MM.1S (cell line): ENCODE measurements around the gene PGLYRP1.

Source experiments
- DNase-seq: peaks from one replicate; pipeline ENCODE4 v3.0.0-alpha.2; 2015
- H2AFZ ChIP-seq: fragments of 300-600 bp; sonication (generic); 2 replicates; pipeline ENCODE4 v1.6.0; 2016; ENCODE audit warnings: antibody characterized with exemption, low read length
- H3F3A ChIP-seq: fragments of 300-600 bp; sonication (generic); 2 replicates; pipeline ENCODE4 v1.6.1; 2016; ENCODE audit warnings: mild to moderate bottlenecking, antibody characterized with exemption, low read length, moderate library complexity, mixed read lengths; ENCODE audit not compliant: insufficient read depth
- H3K27ac ChIP-seq: fragments of 300-600 bp; sonication (generic); 2 replicates; pipeline ENCODE4 v1.5.1; 2016; ENCODE audit warnings: mild to moderate bottlenecking, low read length
- H3K27me3 ChIP-seq: fragments of 300-600 bp; sonication (generic); replicated peaks from 2 replicates; pipeline ENCODE4 v1.6.0; 2016; ENCODE audit warnings: low read length; ENCODE audit not compliant: insufficient read depth
- H3K36me3 ChIP-seq: fragments of 300-600 bp; sonication (generic); replicated peaks from 2 replicates; pipeline ENCODE4 v1.6.1; 2016; ENCODE audit warnings: mild to moderate bottlenecking, low read length, mixed read lengths; ENCODE audit not compliant: insufficient read depth
- H3K4me1 ChIP-seq: fragments of 300-600 bp; sonication (generic); 2 replicates; pipeline ENCODE4 v1.6.1; 2016; ENCODE audit warnings: low read length, mixed read lengths
- H3K4me2 ChIP-seq: fragments of 300-600 bp; sonication (generic); 2 replicates; pipeline ENCODE4 v1.6.0; 2016; ENCODE audit warnings: low read depth, low read length
- H3K4me3 ChIP-seq: fragments of 300-600 bp; sonication (generic); 2 replicates; pipeline ENCODE4 v1.5.1; 2016; ENCODE audit warnings: low read length, mixed read lengths
- H3K79me2 ChIP-seq: fragments of 300-600 bp; sonication (generic); 2 replicates; pipeline ENCODE4 v1.6.1; 2016; ENCODE audit warnings: mixed run types, low read length, mixed read lengths
- H3K9ac ChIP-seq: fragments of 300-600 bp; sonication (generic); 2 replicates; pipeline ENCODE4 v1.6.1; 2016; ENCODE audit warnings: low read length, mixed read lengths
- H3K9me2 ChIP-seq: fragments of 300-600 bp; sonication (generic); replicated peaks from 2 replicates; pipeline ENCODE4 v1.6.1; 2016; ENCODE audit warnings: mild to moderate bottlenecking, low read length, mixed read lengths; ENCODE audit not compliant: insufficient read depth
- H3K9me3 ChIP-seq: fragments of 300-600 bp; sonication (generic); replicated peaks from 2 replicates; pipeline ENCODE4 v1.6.1; 2016; ENCODE audit warnings: mild to moderate bottlenecking, low read length, mixed read lengths; ENCODE audit not compliant: insufficient read depth
- H4K20me1 ChIP-seq: fragments of 300-600 bp; sonication (generic); 2 replicates; pipeline ENCODE4 v1.6.1; 2016; ENCODE audit warnings: mild to moderate bottlenecking, low read length, moderate library complexity, mixed read lengths; ENCODE audit not compliant: insufficient read depth
- EZH2 ChIP-seq: fragments of 300-600 bp; sonication (generic); optimal IDR thresholded peaks from 2 replicates; pipeline ENCODE3; 2017; ENCODE audit warnings: low read depth, mild to moderate bottlenecking, antibody characterized with exemption, low read length, mixed read lengths
- EZH2phosphoT487 ChIP-seq: fragments of 300-600 bp; sonication (generic); IDR thresholded peaks from 2 replicates; pipeline ENCODE4 v1.6.1; 2018; ENCODE audit warnings: antibody characterized with exemption, low read length
- TF ChIP-seq, protein P1 (sequence below): fragments of 300-600 bp; sonication (generic); IDR thresholded peaks from 2 replicates; pipeline ENCODE4 v1.5.1; 2016; ENCODE audit warnings: antibody characterized with exemption, low read length, mixed read lengths

The PGLYRP1 gene

DNA sequence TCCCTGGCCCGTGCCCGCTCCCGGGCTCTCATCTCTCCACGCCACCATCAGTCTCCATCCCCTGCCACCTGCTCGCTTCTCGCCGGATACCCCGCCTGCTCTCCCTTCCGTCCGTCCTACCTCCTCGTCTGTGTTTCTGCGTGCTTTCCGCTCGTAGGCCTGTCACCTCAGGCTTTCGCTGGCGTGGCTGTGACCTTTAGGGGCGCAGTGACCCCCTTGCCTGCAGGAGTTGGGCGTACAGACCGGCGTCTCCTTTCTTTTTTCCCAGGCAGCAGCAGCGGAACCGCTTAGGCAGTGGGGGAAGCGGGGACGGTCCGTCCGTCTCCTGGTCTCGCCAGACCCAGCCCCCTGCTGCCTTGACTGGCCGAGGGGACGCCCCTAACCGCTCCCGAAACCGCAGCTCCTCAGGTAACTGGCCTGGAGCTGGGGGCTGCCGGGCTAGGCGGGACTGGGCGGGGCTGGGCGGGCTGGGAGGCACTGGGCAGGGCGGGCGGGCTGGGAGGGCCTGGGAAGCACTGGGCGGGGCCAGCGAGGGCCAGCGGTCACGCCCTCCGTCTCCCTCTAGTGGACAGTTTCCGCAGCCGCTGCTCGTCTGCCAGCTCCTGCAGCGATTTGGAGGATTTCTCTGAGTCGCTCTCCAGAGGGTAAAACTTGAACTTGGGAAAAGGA lies 6.3 kb downstream of the PGLYRP1 start:
- Histone ChIP-seq H3K9me2 (no peaks in the 10 kb centered on the region), H3K4me3 (peak overlapping the region; percentile 83), H3K9me3 (no peaks in the 10 kb centered on the region), H3K27ac (no peak overlapping the region), H3K4me2 (peak overlapping the region; percentile 96), H3K9ac (peak overlapping the region; percentile 32; the same call in 1 of the 2 replicates), H3K36me3 (no peaks in the 10 kb centered on the region), H2AFZ (peak overlapping the region; percentile 91), H3K27me3 (no peaks in the 10 kb centered on the region), H3K79me2 (no peaks in the 10 kb centered on the region), H3F3A (peaks cover 6% of the 10 kb centered on the region), H4K20me1 (no peaks in the 10 kb centered on the region), H3K4me1 (0 out of 2 replicates have a peak, but pooled peaks cover 4% of the 10 kb centered on the region)
- DNase-seq: peak; percentile 74
- TF ChIP-seq, protein P1, sequence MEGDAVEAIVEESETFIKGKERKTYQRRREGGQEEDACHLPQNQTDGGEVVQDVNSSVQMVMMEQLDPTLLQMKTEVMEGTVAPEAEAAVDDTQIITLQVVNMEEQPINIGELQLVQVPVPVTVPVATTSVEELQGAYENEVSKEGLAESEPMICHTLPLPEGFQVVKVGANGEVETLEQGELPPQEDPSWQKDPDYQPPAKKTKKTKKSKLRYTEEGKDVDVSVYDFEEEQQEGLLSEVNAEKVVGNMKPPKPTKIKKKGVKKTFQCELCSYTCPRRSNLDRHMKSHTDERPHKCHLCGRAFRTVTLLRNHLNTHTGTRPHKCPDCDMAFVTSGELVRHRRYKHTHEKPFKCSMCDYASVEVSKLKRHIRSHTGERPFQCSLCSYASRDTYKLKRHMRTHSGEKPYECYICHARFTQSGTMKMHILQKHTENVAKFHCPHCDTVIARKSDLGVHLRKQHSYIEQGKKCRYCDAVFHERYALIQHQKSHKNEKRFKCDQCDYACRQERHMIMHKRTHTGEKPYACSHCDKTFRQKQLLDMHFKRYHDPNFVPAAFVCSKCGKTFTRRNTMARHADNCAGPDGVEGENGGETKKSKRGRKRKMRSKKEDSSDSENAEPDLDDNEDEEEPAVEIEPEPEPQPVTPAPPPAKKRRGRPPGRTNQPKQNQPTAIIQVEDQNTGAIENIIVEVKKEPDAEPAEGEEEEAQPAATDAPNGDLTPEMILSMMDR: peak; percentile 59
- TF ChIP-seq EZH2 (no peak), EZH2phosphoT487 (no peak)

DNA sequence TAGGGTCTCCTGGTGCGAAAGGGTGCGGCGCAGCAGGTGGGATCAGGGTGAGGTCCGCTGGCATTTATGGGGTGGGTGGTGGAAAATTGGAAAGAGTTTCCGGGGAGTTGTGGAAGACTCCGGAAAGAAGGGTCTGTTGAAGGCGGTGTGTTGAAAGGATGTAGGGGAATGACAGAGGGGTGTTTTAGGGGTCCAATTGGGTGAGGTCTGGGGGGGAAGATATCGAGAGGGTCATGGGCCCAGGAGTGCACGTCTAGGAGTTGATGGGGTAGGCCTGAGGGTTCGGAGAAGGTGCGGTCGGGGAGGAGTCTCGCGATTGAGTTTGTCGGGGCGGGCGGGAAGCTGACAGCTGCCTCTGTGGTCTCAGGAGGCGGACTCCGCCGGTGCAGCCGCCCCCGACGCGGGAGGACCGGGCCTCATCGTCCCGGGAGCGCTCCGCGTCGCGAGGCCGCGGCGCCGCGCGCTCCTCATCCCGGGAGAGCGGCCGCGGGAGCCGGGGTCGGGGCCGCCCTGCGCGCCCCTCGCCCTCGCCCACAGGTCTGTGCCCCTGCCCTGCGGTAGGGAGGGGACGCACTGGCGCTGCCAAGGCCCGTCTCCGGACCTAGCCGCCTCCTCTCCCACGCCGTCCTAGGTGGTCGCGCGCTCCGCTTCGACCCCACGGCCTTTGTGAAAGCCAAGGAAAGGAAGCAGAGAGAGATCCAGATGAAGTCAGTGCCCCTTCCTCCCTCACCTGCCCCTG lies 7.0 kb downstream of the PGLYRP1 start:
- peak; percentile 27 for DNase-seq
- Histone ChIP-seq H2AFZ (peak overlapping the region; percentile 91), H4K20me1 (no peaks in the 10 kb centered on the region), H3K79me2 (no peaks in the 10 kb centered on the region), H3K4me3 (peak overlapping the region; percentile 83), H3K4me2 (peak overlapping the region; percentile 96), H3K36me3 (no peaks in the 10 kb centered on the region), H3K27ac (no peak overlapping the region), H3K9me2 (no peaks in the 10 kb centered on the region), H3K9ac (peak overlapping the region; percentile 32; the same call in 1 of the 2 replicates), H3K9me3 (no peaks in the 10 kb centered on the region), H3F3A (peaks cover 6% of the 10 kb centered on the region), H3K4me1 (0 out of 2 replicates have a peak, but pooled peaks cover 4% of the 10 kb centered on the region), H3K27me3 (no peaks in the 10 kb centered on the region)
- no peak for TF ChIP-seq EZH2phosphoT487
- no peak for TF ChIP-seq EZH2
- TF ChIP-seq, protein P1: no peak

DNA sequence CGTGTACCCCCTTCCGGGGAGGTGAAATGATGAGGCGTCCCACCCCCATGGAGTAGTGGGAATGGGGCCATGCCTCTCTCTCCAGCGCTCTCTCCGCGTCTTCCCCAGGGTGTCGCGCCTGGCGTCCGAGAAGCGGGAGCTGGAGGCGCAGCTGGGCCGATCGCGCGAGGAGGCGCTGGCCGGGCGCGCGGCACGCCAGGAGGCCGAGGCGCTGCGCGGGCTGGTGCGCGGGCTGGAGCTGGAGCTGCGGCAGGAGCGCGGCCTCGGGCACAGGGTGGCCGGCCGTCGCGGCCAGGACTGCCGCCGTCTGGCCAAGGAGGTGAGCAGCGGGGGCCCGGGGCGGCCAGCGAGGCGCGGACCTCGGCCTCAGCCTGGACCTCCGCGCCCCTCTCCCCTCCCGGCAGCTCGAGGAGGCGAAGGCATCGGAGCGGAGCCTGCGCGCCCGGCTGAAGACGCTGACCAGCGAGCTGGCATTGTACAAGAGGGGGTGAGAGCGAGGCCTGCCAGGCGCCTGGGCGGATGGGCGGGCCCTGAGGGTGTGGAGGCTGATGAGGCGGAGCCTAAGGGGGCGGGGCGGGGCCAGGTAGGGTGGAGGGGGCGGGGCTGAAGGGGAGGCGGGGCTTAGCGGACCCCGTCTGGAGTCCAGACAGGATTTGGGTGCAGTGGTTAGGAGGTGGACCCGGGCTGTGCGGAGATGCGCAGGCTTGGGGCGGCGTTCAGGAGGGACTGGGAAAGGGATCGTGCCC lies 7.7 kb downstream of the PGLYRP1 start:
- Histone ChIP-seq H3K27me3 (no peaks in the 10 kb centered on the region), H2AFZ (0 out of 2 replicates have a peak overlapping the region, but pooled peaks have one; percentile 31)

More for the DNA sequence above, 7.7 kb downstream of the PGLYRP1 start:
- H3K4me1 ChIP-seq: 0 out of 2 replicates have a peak, but pooled peaks cover 4% of the 10 kb centered on the region
- no peaks in the 10 kb centered on the region for H3K36me3 ChIP-seq
- no peaks in the 10 kb centered on the region for H3K9me2 ChIP-seq
- no peak overlapping the region for H3K27ac ChIP-seq
- H3F3A ChIP-seq: peaks cover 6% of the 10 kb centered on the region
- H3K79me2 ChIP-seq: no peaks in the 10 kb centered on the region
- H4K20me1 ChIP-seq: no peaks in the 10 kb centered on the region
- H3K4me3 ChIP-seq: no peak overlapping the region
- no peak overlapping the region for H3K9ac ChIP-seq
- no peaks in the 10 kb centered on the region for H3K9me3 ChIP-seq
- H3K4me2 ChIP-seq: no peak overlapping the region
- TF ChIP-seq EZH2phosphoT487 (no peak), EZH2 (no peak)
- TF ChIP-seq, protein P1: no peak
- DNase-seq: no peak
